ENCODE results near the gene M6PR. TPM values are rescaled to one million over a fixed set of nuclear protein-coding genes. Genes with fewer than 3 reads are reported as not detected.
"Not testable (repeated sequence)": the region's sequence is repeated elsewhere in the genome, so short reads cannot be mapped to it uniquely, and the experiment has no call there.

The M6PR gene
- total RNA-seq, 1 experiment from 2014 or later = 112 TPM

GRCh38 chr12:8914033-8914715 lies 35.3 kb downstream of the M6PR start, which contains the start of gene PHC1:
Gene PHC1 (plus strand): TSS chr12:8914509. CDS start chr12:8917678, 3,169 bp downstream.
- POLR2A ChIA-PET (ENCODE audit: unreplicated experiment) = interaction anchor here (0.6 to 0.7 kb wide), 3 partner anchors 95 to 123 kb away, joined by 3 to 8 read pairs (median 3); no protein-coding TSS in a partner anchor
- not testable (repeated sequence) for H3K9me2 ChIP-seq (replicated peaks; ENCODE audit: low read length); H3K27ac ChIP-seq (ENCODE audit: low read length); H3K9me3 ChIP-seq (ENCODE audit: low read length); H3F3A ChIP-seq (ENCODE audit: low read length, unreplicated experiment); H3K36me3 ChIP-seq (ENCODE audit: low read depth, low read length); H3K79me2 ChIP-seq (ENCODE audit: low read length); H3K27me3 ChIP-seq (ENCODE audit: low read length); H4K20me1 ChIP-seq (ENCODE audit: low read length); BruUV-seq (replicated peaks)
- peak within 1 kb of the TSS; percentile 35; the same call in 1 of the 2 replicates for H3K9ac ChIP-seq (ENCODE audit: low read length)
- ATAC-seq (peak; percentile 59), DNase-seq (peak; percentile 46)
- peak; percentile 42; the same call in 1 of the 2 replicates for TF ChIP-seq CTCF (conservative IDR thresholded peaks at IDR 0.05; ENCODE audit: low read depth, low read length)
- H3K4me2 ChIP-seq (ENCODE audit: low read length) = peak within 1 kb of the TSS; percentile 99
- intact Hi-C loops (cut with micrococcal nuclease) = loop anchor here (2.0 to 5.0 kb wide), 2 partner anchors 35 to 133 kb away; partner anchors contain the start of gene M6PR
- H3K4me1 ChIP-seq (ENCODE audit: insufficient read depth, low read length) = peaks cover 11% of the 10 kb centered on the region
- peak within 1 kb of the TSS; percentile 99 for H2AFZ ChIP-seq (ENCODE audit: low read length)
- H3K4me3 ChIP-seq (ENCODE audit: low read length) = peak within 1 kb of the TSS; percentile 86
- CTCF ChIA-PET = interaction anchor here (0.6 kb wide), 1 partner anchor 135 kb away, joined by 3 read pairs; no protein-coding TSS in a partner anchor

- no peaks in the 10 kb centered on the region for H3F3A ChIP-seq (ENCODE audit: low read length, unreplicated experiment)
- H2AFZ ChIP-seq (ENCODE audit: low read length) = peak overlapping the region; percentile 97
- H3K4me3 ChIP-seq (ENCODE audit: low read length) = peak overlapping the region; percentile 82
- H3K9ac ChIP-seq (ENCODE audit: low read length) = peak overlapping the region; percentile 35; the same call in 1 of the 2 replicates
- H3K79me2 ChIP-seq (ENCODE audit: low read length) = no peaks in the 10 kb centered on the region
- TF ChIP-seq EZH2phosphoT487 (IDR thresholded peaks at IDR 0.05; ENCODE audit: borderline replicate concordance, low read length) (no peak), CTCF (conservative IDR thresholded peaks at IDR 0.05; ENCODE audit: low read depth, low read length) (no peak), EZH2 (IDR thresholded peaks at IDR 0.05; ENCODE audit: low read length, unreplicated experiment) (no peak)
- no TSS peak for BruUV-seq (replicated peaks)
- no peaks in the 10 kb centered on the region for H3K9me2 ChIP-seq (replicated peaks; ENCODE audit: low read length)
- no peaks in the 10 kb centered on the region for H3K27me3 ChIP-seq (ENCODE audit: low read length)
- H4K20me1 ChIP-seq (ENCODE audit: low read length) = no peaks in the 10 kb centered on the region
- ChIA-PET POLR2A (ENCODE audit: unreplicated experiment) (interaction anchor here (0.7 kb wide), 1 partner anchor 123 kb away, joined by 8 read pairs; no protein-coding TSS in a partner anchor), CTCF (interaction anchor here (0.6 kb wide), 1 partner anchor 136 kb away, joined by 3 read pairs; no protein-coding TSS in a partner anchor)
- no peak for ATAC-seq
- peaks cover 11% of the 10 kb centered on the region for H3K4me1 ChIP-seq (ENCODE audit: insufficient read depth, low read length)
- H3K4me2 ChIP-seq (ENCODE audit: low read length) = peak overlapping the region; percentile 86
- intact Hi-C loops (cut with micrococcal nuclease) = loop anchor here (2.0 to 5.0 kb wide), 2 partner anchors 35 to 134 kb away; partner anchors contain the start of gene M6PR
- no peak overlapping the region for H3K27ac ChIP-seq (ENCODE audit: low read length)
- no peaks in the 10 kb centered on the region for H3K36me3 ChIP-seq (ENCODE audit: low read depth, low read length)
- no peaks in the 10 kb centered on the region for H3K9me3 ChIP-seq (ENCODE audit: low read length)
- DNase-seq = no peak
Measured at GRCh38 chr12:8913702-8914032, 35.8 kb downstream of the M6PR start.

DNA sequence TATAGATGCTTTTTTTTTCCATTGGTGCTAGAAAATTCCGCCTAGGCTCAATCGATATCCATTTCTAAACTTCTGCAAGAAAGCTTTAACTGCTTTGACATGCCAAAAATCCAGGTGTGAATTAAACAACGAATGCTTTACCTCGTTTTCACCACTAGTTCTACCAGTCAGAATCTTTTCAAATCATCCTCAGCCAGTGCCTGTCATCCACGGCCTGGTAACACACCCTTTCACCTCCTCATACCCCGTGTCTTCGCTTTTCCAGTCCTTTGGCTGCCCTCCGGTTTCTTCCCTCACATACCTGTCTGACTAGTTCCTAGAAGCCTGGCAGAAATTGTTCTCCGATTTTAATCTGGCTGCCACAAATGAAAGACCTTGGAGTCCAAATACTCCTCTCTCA lies 36.5 kb downstream of the M6PR start:
- H3K4me3 ChIP-seq (ENCODE audit: low read length) = no peak overlapping the region
- no peaks in the 10 kb centered on the region for H3K27me3 ChIP-seq (ENCODE audit: low read length)
- H3F3A ChIP-seq (ENCODE audit: low read length, unreplicated experiment) = no peaks in the 10 kb centered on the region
- H3K27ac ChIP-seq (ENCODE audit: low read length) = no peak overlapping the region
- no peak for ATAC-seq
- intact Hi-C loops (cut with micrococcal nuclease) = loop anchor here (5.0 kb wide), 1 partner anchor 134 kb away; no protein-coding TSS in a partner anchor
- peaks cover 11% of the 10 kb centered on the region for H3K4me1 ChIP-seq (ENCODE audit: insufficient read depth, low read length)
- no peaks in the 10 kb centered on the region for H3K36me3 ChIP-seq (ENCODE audit: low read depth, low read length)
- peak; percentile 56 for DNase-seq
- H3K9me3 ChIP-seq (ENCODE audit: low read length) = no peaks in the 10 kb centered on the region
- ChIA-PET CTCF (no interaction called here), POLR2A (ENCODE audit: unreplicated experiment) (no interaction called here)
- BruUV-seq (replicated peaks) = no TSS peak
- no peak overlapping the region for H3K9ac ChIP-seq (ENCODE audit: low read length)
- H4K20me1 ChIP-seq (ENCODE audit: low read length) = no peaks in the 10 kb centered on the region
- no peaks in the 10 kb centered on the region for H3K79me2 ChIP-seq (ENCODE audit: low read length)
- TF ChIP-seq EZH2phosphoT487 (IDR thresholded peaks at IDR 0.05; ENCODE audit: borderline replicate concordance, low read length) (no peak), CTCF (conservative IDR thresholded peaks at IDR 0.05; ENCODE audit: low read depth, low read length) (0 out of 2 replicates have a peak, but pooled peaks have one; percentile 5), EZH2 (IDR thresholded peaks at IDR 0.05; ENCODE audit: low read length, unreplicated experiment) (no peak)
- H3K4me2 ChIP-seq (ENCODE audit: low read length) = peak overlapping the region; percentile 86; the same call in 1 of the 2 replicates
- H2AFZ ChIP-seq (ENCODE audit: low read length) = peak overlapping the region; percentile 97; the same call in 1 of the 2 replicates
- no peaks in the 10 kb centered on the region for H3K9me2 ChIP-seq (replicated peaks; ENCODE audit: low read length)
